A549 (cell line): ENCODE results near the gene DYNC2H1. TPM values are rescaled to one million over a fixed set of nuclear protein-coding genes. Genes with fewer than 3 reads are reported as not detected.

Source experiments
- ATAC-seq, 2 experiments: fragments of 200-7000 bp in 1 of 2; fragments of >200 bp in 1 of 2; cut with Nextera tagmentation in 1 of 2; cut with Tn5 transposase in 1 of 2; 3 replicates each; pipeline versions ENCODE4 v1.8.0 to v1.9.1; 2018 to 2020; ENCODE audit warnings: mild to moderate bottlenecking in 1 of 2, moderate library complexity in 1 of 2
- CTCF ChIA-PET: fragments of 300-600 bp; sonication (Branson Sonifier 250); formaldehyde crosslinking; extraction: SDS; loops from one replicate; lab custom pipeline; 2021; ENCODE audit warnings: antibody characterized with exemption, inconsistent platforms; lab: Yijun Ruan, JAX
- POLR2A ChIA-PET: fragments of 350-600 bp; formaldehyde crosslinking; extraction: SDS; loops from one replicate; lab custom pipeline; 2021; ENCODE audit warnings: antibody characterized with exemption, inconsistent platforms; lab: Yijun Ruan, JAX
- DNase-seq, 2 experiments: peaks; one replicate each; pipeline versions ENCODE4 v3.0.0 to v3.0.0-alpha.2; 2011 to 2016; ENCODE audit warnings: low read depth in 1 of 2, low spot score in 1 of 2
- FAIRE-seq: peaks from 2 replicates; lab custom pipeline; 2011; peaks lifted over from hg19 to GRCh38; lab: Jason Lieb, UNC
- H3K27ac ChIP-seq, 2 experiments: fragments of >200 bp; sonication (Bioruptor Twin); formaldehyde crosslinking; 3 replicates each; pipeline ENCODE4 v1.5.1; 2016 to 2017
- H3K4me1 ChIP-seq: fragments of >200 bp; sonication (Bioruptor Twin); formaldehyde crosslinking; 3 replicates; pipeline ENCODE4 v1.6.1; 2016
- H3K4me2 ChIP-seq: fragments of >200 bp; sonication (Bioruptor Twin); formaldehyde crosslinking; 3 replicates; pipeline ENCODE4 v1.6.1; 2016
- H3K4me3 ChIP-seq: fragments of >200 bp; sonication (Bioruptor Twin); formaldehyde crosslinking; 3 replicates; pipeline ENCODE4 v1.5.1; 2016
- H3K9me3 ChIP-seq: fragments of >200 bp; sonication (Bioruptor Twin); formaldehyde crosslinking; 3 replicates; pipeline ENCODE4 v1.6.1; 2016
- BCL3 ChIP-seq: fragments of >200 bp; sonication (Bioruptor Twin); formaldehyde crosslinking; IDR thresholded peaks from 3 replicates; pipeline ENCODE4 v1.6.1; 2016
- BHLHE40 ChIP-seq: IDR thresholded peaks from 2 replicates; pipeline ENCODE4 v1.6.1; 2012; ENCODE audit warnings: low read depth, low read length, inconsistent platforms
- CEBPB ChIP-seq, 2 experiments: fragments of >200 bp in 1 of 2; sonication (Bioruptor Twin) in 1 of 2; formaldehyde crosslinking in 1 of 2; IDR thresholded peaks; 2 replicates each; pipeline ENCODE4 v1.6.1; 2012 to 2016
- CHD2 ChIP-seq: fragments of 150-350 bp; IDR thresholded peaks from 2 replicates; pipeline ENCODE4 v1.6.1; 2014; ENCODE audit warnings: low read length; ENCODE audit not compliant: partially characterized antibody
- EHF ChIP-seq: fragments of 250-450 bp; sonication (Bioruptor Pico); IDR thresholded peaks from 2 replicates; pipeline ENCODE4 v1.5.0; 2020; ENCODE audit warnings: mild to moderate bottlenecking
- ELK1 ChIP-seq: fragments of 150-350 bp; IDR thresholded peaks from 2 replicates; pipeline ENCODE4 v1.6.1; 2014; ENCODE audit warnings: low read depth, mild to moderate bottlenecking, low read length
- EP300 ChIP-seq, 2 experiments: fragments of >200 bp; sonication (Bioruptor Twin); formaldehyde crosslinking; IDR thresholded peaks; 2 replicates in 1 of 2; 3 replicates in 1 of 2; pipeline ENCODE4 v1.6.1; 2016 to 2017
- FOSB ChIP-seq: fragments of 250-450 bp; sonication (Bioruptor Pico); IDR thresholded peaks from 2 replicates; pipeline ENCODE4 v1.5.0; 2020; ENCODE audit warnings: mild to moderate bottlenecking, moderate library complexity
- FOXS1 ChIP-seq: fragments of 250-450 bp; sonication (Bioruptor Pico); IDR thresholded peaks from 2 replicates; pipeline ENCODE4 v1.5.0; 2020; ENCODE audit warnings: mild to moderate bottlenecking, moderate library complexity
- HDAC2 ChIP-seq: fragments of 200-600 bp; sonication (generic); IDR thresholded peaks from 2 replicates; pipeline ENCODE4 v1.6.1; 2016
- HMGXB4 ChIP-seq: fragments of 250-450 bp; sonication (Bioruptor Pico); IDR thresholded peaks from 2 replicates; pipeline ENCODE4 v1.5.0; 2021; ENCODE audit warnings: mild to moderate bottlenecking, moderate library complexity, borderline replicate concordance
- HOXA7 ChIP-seq: fragments of 250-450 bp; sonication (Bioruptor Pico); IDR thresholded peaks from 2 replicates; pipeline ENCODE4 v1.5.0; 2020; ENCODE audit warnings: mild to moderate bottlenecking, moderate library complexity
- HOXB13 ChIP-seq: fragments of 250-450 bp; sonication (Bioruptor Pico); IDR thresholded peaks from 2 replicates; pipeline ENCODE4 v1.5.0; 2020; ENCODE audit warnings: low read depth, mild to moderate bottlenecking, moderate library complexity
- HOXB5 ChIP-seq: fragments of 250-450 bp; sonication (Bioruptor Pico); IDR thresholded peaks from 2 replicates; pipeline ENCODE4 v1.5.0; 2020; ENCODE audit warnings: mild to moderate bottlenecking, moderate library complexity
- JUNB ChIP-seq: fragments of >200 bp; sonication (Bioruptor Twin); formaldehyde crosslinking; IDR thresholded peaks from 2 replicates; pipeline ENCODE4 v1.6.1; 2016
- MAFK ChIP-seq: fragments of 450-650 bp; IDR thresholded peaks from 2 replicates; pipeline ENCODE4 v1.6.1; 2014; ENCODE audit not compliant: partially characterized antibody
- MYC ChIP-seq: IDR thresholded peaks from 2 replicates; pipeline ENCODE4 v1.6.1; 2012; ENCODE audit warnings: mild to moderate bottlenecking, inconsistent platforms, low read length, improper control_type of control experiment, borderline replicate concordance
- NFE2L2 ChIP-seq: fragments of 150-350 bp; conservative IDR thresholded peaks from 2 replicates; pipeline ENCODE4 v1.6.1; 2014; ENCODE audit warnings: low read length
- NR3C1 ChIP-seq: fragments of >200 bp; sonication (Bioruptor Twin); formaldehyde crosslinking; IDR thresholded peaks from 3 replicates; pipeline ENCODE4 v1.6.1; 2017
- POLR2AphosphoS2 ChIP-seq: conservative IDR thresholded peaks from 2 replicates; pipeline ENCODE4 v1.6.1; 2012; ENCODE audit warnings: low read length, improper control_type of control experiment, inconsistent platforms
- REST ChIP-seq: fragments of 200-600 bp; sonication (generic); IDR thresholded peaks from 2 replicates; pipeline ENCODE4 v1.6.1; 2016; ENCODE audit warnings: antibody characterized with exemption, mild to moderate bottlenecking, moderate library complexity
- RFX5 ChIP-seq: fragments of 450-650 bp; IDR thresholded peaks from 2 replicates; pipeline ENCODE4 v1.7.1; 2014; ENCODE audit warnings: antibody characterized with exemption, mild to moderate bottlenecking, moderate library complexity
- RNF2 ChIP-seq: fragments of 200-600 bp; sonication (generic); IDR thresholded peaks from 2 replicates; pipeline ENCODE4 v1.6.1; 2016; ENCODE audit warnings: low read depth, mild to moderate bottlenecking, antibody characterized with exemption, moderate library complexity, borderline replicate concordance
- TFCP2L1 ChIP-seq: fragments of 250-450 bp; sonication (Bioruptor Pico); IDR thresholded peaks from 2 replicates; pipeline ENCODE4 v1.5.0; 2021; ENCODE audit warnings: mild to moderate bottlenecking
- TP53 ChIP-seq: fragments of 250-450 bp; sonication (Bioruptor Pico); IDR thresholded peaks from 2 replicates; pipeline ENCODE4 v1.5.0; 2021; ENCODE audit warnings: mild to moderate bottlenecking, moderate library complexity
- ZC3H11A ChIP-seq: fragments of 450-650 bp; IDR thresholded peaks from 2 replicates; pipeline ENCODE4 v1.6.1; 2014; ENCODE audit warnings: antibody characterized with exemption, mild to moderate bottlenecking
- ZFP36 ChIP-seq: fragments of 450-650 bp; IDR thresholded peaks from 2 replicates; pipeline ENCODE4 v1.6.1; 2014; ENCODE audit warnings: borderline replicate concordance; ENCODE audit not compliant: partially characterized antibody
- ZNF302 ChIP-seq: fragments of 250-450 bp; sonication (Bioruptor Pico); IDR thresholded peaks from 2 replicates; pipeline ENCODE4 v1.9.0; 2021; ENCODE audit warnings: inconsistent platforms, mild to moderate bottlenecking, moderate library complexity
- WGBS: methylation state at CpG from one replicate; pipeline ENCODE4 v1.1.6; 2017; ENCODE audit errors: missing lambda C conversion rate; 5-methylcytosine and 5-hydroxymethylcytosine counted together
- polyA plus RNA-seq, 4 experiments: library from polyadenylated mRNA; depleted of rRNA in 3 of 4; stranded (reverse); fragments of >200 nt; fragmentation: RNase III in 1 of 4; extraction: RNeasy Plus Mini Kit Qiagen cat#74134 plus additional on column Dnase treatment in 1 of 4; gene quantifications; 2 replicates in 3 of 4; 3 replicates in 1 of 4; pipeline ENCODE4 v1.2.3, GENCODE V29; 2011 to 2017

Gene DYNC2H1
- polyA plus RNA-seq, 2 of the 4 experiments (the other 2 are of a cell fraction): 4.9 to 14.8 TPM

GRCh38 chr11:103499710-103500340 lies 390.6 kb downstream of the DYNC2H1 start:
- 59% methylated on average over 3 of the region's 3 CpGs for WGBS
- no peak for FAIRE-seq
- Histone ChIP-seq H3K27ac (no peak overlapping the region), H3K4me3 (no peak overlapping the region), H3K4me1 (no peaks in the 10 kb centered on the region), H3K4me2 (no peak overlapping the region), H3K9me3 (no peaks in the 10 kb centered on the region)
- DNase-seq: no peak
- no peak for ATAC-seq
- POLR2A ChIA-PET: no interaction called here
- CTCF ChIA-PET: no interaction called here
- TF ChIP-seq BHLHE40 (no peak), ZC3H11A (no peak), NR3C1 (no peak), JUNB (no peak), EP300 (IDR thresholded peaks at IDR 0.05) (no peak), TFCP2L1 (CRISPR knock-in tag) (no peak), EHF (CRISPR knock-in tag) (no peak), TP53 (CRISPR knock-in tag) (no peak), FOSB (CRISPR knock-in tag) (no peak), FOXS1 (no peak), HOXA7 (CRISPR knock-in tag) (no peak), CEBPB (IDR thresholded peaks at IDR 0.05) (no peak), POLR2AphosphoS2 (no peak)

GRCh38 chr11:103515283-103515682 lies 406.1 kb downstream of the DYNC2H1 start:
- 25% methylated on average over 1 of the region's 1 CpG for WGBS
- CTCF ChIA-PET: no interaction called here
- H3K9me3 ChIP-seq: no peaks in the 10 kb centered on the region
- DNase-seq: no peak
- TF ChIP-seq REST (no peak), HOXB13 (CRISPR knock-in tag) (no peak), ZFP36 (no peak), HOXA7 (CRISPR knock-in tag) (no peak), BCL3 (no peak), CHD2 (no peak), TFCP2L1 (CRISPR knock-in tag) (no peak), MAFK (no peak), HDAC2 (no peak)
- TF ChIP-seq, all 56 proteins: peak for 0
- no peak overlapping the region for H3K4me3 ChIP-seq
- no peak overlapping the region for H3K4me2 ChIP-seq
- FAIRE-seq (no peak), ATAC-seq (no peak)
- no peak overlapping the region for H3K27ac ChIP-seq
- POLR2A ChIA-PET: no interaction called here
- H3K4me1 ChIP-seq: no peaks in the 10 kb centered on the region

GRCh38 chr11:103520792-103521191 lies 411.6 kb downstream of the DYNC2H1 start:
- ChIA-PET POLR2A (no interaction called here), CTCF (interaction anchor here (0.8 kb wide), 1 partner anchor 8 kb away, joined by 3 read pairs; no protein-coding TSS in a partner anchor)
- no peak overlapping the region for H3K27ac ChIP-seq
- no peak for FAIRE-seq
- no peak overlapping the region for H3K4me2 ChIP-seq
- peaks cover 10% of the 10 kb centered on the region; the same call in 1 of the 3 replicates for H3K4me1 ChIP-seq
- DNase-seq: no peak
- WGBS: 91% methylated on average over 3 of the region's 3 CpGs
- TF ChIP-seq RNF2: no peak
- no peak for TF ChIP-seq NFE2L2
- TF ChIP-seq HOXB5 (CRISPR knock-in tag): no peak
- TF ChIP-seq ZNF302 (CRISPR knock-in tag): no peak
- no peak for TF ChIP-seq MYC
- TF ChIP-seq POLR2AphosphoS2: no peak
- no peak for TF ChIP-seq ELK1
- TF ChIP-seq HOXB13 (CRISPR knock-in tag): no peak
- TF ChIP-seq RFX5: no peak
- TF ChIP-seq HMGXB4: no peak
- TF ChIP-seq BHLHE40: no peak
- no peak for TF ChIP-seq EP300 (IDR thresholded peaks at IDR 0.05)
- no peaks in the 10 kb centered on the region for H3K9me3 ChIP-seq
- H3K4me3 ChIP-seq: no peak overlapping the region
- ATAC-seq: no peak
